GM20431 (cell line): ENCODE data around the gene PNMA6F.

Experiments used
- in situ Hi-C: fragments of 300-500 bp; cut with MseI, MboI; formaldehyde crosslinking; loops from one replicate; pipeline ENCODE4 v1.15.0; 2020; ENCODE audit warnings: low sequenced_read_pairs; ENCODE audit not compliant: unreplicated experiment

The PNMA6F gene

GRCh38 chrX:153321381-153322124 lies at the start of gene PNMA6F:
Gene PNMA6F (minus strand): TSS chrX:153321767. CDS start chrX:153320674, 1,093 bp downstream.
- in situ Hi-C loops, result no loop called here

DNA sequence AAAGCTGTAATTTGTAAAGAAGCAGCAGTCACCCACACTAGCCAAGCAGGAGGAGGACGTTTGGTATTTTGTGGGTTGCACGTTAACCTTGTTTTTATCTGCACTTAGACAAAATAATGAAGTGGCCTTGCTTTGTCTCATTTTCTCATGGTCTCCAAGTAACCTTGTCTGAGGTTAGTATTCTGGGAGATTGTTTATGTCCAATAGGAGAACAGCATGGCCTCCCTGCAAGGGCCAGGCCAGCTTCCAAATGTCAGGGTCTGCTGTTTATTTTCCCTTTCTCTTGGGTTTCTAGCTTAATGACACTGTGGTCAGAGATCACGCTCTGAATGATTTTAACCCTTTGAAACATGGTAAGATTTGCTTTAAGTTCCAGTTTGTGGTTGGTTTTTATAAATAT lies 49.7 kb upstream of the PNMA6F start:
- in situ Hi-C loops, result no loop called here

DNA sequence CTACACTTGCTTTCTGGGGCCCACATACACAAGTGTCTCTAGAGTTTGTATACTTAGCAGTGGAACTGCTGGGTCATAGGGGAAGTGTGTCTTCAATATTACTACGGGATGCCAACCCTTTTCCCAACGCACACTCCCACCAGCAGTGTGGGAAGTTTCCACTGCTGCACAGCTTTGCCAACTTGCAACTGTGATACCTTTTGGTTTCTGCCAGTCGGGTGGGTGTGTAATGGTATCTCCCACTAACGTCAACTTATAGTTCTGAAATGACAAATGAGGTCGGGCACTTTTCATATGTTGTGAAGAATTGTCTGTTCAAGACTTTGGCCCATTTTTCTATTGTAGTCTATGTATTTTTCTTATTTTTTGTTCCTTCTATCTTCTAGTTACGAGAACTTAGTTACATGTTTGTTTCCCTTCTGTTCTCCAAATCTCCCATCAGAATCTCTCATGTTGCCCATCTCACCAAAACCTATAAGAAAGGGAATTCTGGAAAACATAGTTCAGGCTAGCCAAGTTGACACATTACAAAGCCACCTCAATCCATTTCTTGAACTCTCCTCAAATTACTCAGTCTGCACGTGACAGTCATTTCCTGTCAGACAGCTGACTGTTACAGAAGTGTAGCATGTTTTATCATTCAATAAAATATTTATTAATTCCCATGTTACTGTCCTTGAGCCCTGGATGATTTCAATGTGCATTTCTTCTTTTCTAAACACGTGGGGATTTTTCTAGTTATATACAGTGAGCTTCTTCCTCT lies 48.9 kb upstream of the PNMA6F start:
- in situ Hi-C loops, result no loop called here

- in situ Hi-C loops, result no loop called here
These were observed 45.4 kb upstream of the PNMA6F start for GRCh38 chrX:153366878-153367538.

DNA sequence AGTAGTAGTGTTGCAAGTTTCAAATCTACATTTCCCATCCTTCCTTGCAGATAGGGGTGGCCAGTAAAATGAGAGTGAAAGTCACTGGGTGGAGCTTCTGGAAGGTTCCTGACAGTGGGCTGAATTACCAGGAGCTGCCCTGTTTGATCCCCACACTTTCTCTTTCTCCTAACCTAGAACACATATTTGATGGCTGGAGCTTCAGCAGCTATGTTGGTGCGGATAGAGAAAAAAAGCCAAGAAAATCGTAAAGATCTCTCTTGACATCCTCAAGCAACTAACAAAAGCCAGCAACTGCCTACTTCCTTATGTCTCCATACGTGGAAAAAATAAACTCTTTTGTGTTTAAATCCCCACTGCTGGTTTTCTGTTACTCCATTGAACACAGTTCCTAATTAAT lies 44.6 kb upstream of the PNMA6F start:
- in situ Hi-C loops, result no loop called here

DNA sequence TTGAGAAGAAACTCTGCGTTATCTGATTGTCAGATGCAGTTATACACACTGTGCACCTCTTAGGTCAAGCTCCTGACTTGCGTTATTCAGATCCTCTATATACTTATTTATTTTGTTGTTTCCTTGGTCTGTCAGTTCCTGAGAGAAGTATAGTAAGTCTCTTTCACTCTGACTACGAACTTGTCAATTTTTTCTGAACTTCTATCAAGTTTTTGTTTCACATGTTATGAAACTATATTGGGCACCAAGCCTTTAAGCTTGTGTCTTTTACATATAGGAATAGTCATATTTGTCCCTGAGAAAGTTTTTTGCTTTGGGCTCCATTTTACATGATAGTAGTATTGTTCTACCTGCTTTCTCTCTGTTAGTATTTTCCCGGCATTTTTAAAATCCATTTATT lies 44.1 kb upstream of the PNMA6F start:
- in situ Hi-C loops, result no loop called here

DNA sequence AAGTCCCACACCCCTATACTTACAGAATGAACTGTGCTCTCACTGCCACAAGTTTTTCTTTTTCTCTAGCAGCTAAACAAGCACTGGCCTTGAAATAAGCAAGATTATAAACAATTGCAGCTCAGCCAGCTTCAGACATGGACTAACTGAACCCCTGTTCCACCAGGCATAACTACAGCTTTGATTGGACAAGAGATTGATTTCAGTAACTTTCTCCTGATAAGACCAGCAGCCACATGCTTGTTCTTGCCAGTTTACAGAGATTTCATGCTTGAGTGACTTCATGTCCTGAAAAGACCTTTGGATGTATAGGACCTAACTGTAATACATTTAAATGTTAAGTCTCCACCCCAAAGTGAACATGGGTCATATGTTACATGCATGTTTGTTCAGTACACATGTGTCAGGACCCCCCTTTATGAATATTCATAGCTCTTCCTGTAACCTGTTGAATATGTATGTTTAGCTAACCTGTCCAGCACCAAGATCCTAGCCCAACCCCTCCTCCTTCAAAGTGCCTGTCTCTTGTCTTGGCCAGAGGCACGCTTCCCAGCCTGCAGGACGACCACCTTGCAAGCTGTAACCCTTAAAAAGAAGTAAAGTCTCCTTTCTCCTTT lies 40.3 kb upstream of the PNMA6F start:
- in situ Hi-C loops, result no loop called here

DNA sequence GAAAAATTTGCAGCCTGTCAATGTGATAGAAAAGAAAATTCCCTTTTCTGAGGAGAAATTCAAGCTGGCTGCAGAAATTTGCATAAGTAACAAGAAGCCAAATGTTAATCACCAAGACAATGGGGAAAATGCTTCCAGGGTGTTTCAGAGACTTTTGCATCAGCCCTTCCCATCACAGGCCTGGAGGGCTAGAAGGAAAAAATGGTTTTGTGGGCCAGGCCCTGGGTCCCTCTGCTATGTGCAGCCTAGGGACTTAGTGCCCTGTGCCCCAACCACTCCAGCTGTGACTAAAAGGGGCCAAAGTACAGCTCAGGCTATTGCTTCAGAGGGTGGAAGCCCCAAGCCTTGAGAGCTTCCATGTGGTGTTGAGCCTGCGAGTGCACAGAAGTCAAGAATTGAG lies 36.3 kb upstream of the PNMA6F start:
- in situ Hi-C loops, result no loop called here

DNA sequence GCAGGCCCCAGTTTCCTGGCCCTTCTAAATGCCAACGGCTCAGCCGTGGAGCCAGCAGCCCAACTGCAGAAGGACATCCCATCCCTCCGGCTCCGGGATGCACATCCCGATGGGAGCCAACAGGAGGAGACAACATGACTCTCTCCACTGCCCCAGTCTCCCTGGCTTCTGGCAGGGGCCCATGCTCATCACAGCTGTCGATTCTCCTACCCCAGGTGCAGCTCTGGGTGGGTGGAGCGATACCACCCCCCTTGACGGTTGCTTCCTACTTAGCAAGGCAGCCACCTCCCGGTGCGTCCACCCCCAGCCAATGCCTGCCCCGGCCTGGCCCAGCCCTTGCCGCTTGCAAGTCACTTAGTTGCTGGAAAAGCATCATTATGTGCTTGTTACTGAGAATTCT lies 31.8 kb upstream of the PNMA6F start:
- in situ Hi-C loops, result no loop called here

- in situ Hi-C loops, result no loop called here
These were observed 31.3 kb upstream of the PNMA6F start for GRCh38 chrX:153352858-153353257.

DNA sequence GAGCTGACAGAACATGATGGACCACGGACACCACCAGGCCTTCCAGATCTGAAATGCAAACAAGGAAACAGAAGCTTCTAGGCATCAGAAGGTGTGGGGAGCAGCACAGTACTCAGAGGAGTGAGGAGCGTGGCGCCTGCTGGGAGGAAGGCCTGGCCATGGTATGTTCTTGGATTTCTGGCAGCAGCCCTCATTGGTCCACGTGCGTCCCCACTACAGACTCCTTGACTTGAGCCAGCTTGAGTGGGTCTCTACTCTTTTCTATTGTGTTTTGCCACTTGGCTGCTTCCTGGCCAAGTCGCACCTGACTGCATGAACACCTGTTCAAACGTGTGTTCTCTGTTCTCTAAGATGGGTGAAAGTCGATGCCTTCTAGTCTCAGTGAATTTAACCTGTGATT lies 30.4 kb upstream of the PNMA6F start:
- in situ Hi-C loops, result no loop called here

- in situ Hi-C loops, result no loop called here
These were observed 28.4 kb upstream of the PNMA6F start for GRCh38 chrX:153349952-153350351.

- in situ Hi-C loops, result no loop called here
These were observed 26.9 kb upstream of the PNMA6F start for GRCh38 chrX:153348421-153348820.

DNA sequence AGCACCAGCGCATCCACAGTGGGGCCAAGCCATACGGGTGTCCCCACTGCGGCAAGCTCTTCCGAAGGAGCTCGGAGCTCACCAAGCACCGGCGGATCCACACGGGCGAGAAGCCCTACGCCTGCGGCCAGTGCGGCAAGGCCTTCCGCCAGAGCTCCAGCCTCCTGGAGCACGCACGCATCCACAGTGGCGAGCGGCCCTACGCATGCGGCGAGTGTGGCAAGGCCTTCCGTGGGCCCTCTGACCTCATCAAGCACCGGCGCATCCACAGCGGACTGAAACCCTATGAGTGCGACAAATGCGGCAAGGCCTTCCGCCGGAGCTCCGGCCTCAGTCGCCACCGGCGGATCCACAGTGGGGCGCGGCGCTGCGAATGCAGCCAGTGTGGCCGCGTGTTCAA lies 26.0 kb upstream of the PNMA6F start:
- in situ Hi-C loops, result no loop called here

DNA sequence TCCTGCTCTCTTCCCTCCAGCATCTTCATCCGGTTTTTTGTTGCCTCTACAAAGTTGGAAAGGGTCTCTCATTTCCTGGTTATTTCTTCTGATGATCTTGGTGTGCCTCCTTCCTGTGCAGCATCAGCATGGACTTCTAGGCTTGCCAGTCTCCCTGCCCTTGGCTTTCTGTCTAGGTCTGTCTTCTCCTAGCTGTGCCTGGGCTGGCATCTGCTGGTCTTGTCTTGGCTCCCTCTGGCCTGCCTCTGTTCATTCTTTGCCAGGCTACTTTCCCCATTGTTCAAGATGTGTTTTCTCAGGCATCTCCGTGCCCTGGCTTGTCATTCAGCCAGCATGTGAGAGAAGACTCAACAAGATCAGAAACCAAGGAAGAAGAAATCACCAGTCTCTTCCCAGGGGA lies 22.1 kb upstream of the PNMA6F start:
- in situ Hi-C loops, result no loop called here

DNA sequence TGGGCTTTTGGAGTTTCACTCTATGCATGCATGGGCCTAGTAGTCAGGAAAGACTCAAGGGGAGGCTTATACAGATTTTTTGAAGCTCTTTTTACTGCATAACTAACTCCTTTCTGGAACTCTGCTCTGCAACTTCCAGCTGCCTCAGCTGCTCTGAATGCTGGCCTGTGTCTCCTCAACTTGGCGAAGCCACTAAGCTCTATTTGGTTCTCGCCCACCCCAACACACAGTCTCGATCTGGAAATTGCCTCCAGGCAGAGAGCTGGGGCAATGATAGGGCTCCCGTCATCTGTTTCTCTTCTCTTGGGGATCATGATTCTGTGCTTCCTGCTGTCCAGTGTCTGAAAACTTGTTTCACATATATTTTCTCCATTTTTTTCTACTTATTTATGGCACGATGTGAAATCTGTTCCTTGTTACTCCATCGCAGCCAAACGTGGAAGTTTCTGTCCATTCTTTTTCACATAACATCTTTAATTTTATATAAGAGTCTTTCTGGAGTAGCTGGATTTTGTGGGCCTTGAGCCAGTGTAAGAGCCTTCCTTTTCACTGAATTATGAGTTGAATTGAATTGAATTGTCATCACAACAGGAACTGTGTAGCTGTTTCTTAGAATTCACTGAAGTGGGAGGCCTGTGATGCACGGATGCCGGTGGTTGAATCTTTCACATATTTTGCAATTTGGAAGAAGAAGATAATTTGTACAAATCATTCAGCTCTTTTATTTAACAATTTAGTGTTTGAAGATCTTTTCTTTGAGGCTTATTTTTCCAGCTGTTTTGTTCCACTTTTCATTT lies 21.4 kb upstream of the PNMA6F start:
- in situ Hi-C loops, result no loop called here

DNA sequence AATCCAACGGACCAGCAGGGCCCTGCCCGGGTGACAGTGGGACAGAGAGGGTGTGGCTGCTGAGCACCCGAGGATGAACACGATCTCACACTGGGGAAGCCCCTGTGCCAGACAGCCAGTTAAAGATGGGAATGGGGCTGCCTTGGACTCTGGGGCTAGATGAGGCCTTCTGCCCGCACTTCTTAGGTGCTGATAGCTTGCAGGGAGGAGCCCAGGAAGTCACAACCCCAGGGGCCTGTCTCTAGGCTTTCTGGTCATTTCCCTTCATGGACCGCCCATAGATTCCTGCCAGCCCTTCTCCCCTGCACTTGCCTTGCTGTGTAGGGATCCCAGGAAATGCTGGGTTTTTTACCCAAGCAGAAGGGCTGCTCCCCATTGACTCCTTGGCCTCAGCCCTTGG lies 18.5 kb upstream of the PNMA6F start:
- in situ Hi-C loops, result no loop called here

- in situ Hi-C loops, result no loop called here
These were observed 18.1 kb upstream of the PNMA6F start for GRCh38 chrX:153339662-153340061.

DNA sequence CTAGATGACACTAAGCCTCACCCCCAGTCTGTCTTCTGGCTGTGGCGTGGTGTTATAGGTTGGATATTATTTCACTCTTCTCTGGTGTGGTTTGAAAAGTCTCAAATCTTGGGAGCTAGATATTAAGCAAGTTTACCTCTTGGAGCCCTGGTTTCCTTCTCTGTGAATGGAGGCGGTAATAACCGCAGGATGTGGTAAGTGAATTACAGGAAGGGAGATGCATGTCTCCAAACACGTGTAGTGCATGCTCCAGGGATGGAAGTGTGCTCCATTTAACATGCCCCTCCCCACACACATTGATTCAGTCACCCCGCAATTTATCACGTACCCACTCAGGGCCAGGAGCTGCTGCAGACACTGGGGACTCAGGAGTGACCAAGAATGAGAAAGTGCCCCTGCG lies 17.3 kb upstream of the PNMA6F start:
- in situ Hi-C loops, result no loop called here

- in situ Hi-C loops, result no loop called here
These were observed 15.4 kb upstream of the PNMA6F start for GRCh38 chrX:153336988-153337387.
